HTR-8/SVneo (cell line): ENCODE data around the gene RELT.

Experiments
- DNase-seq: peaks from one replicate; pipeline ENCODE4 v3.0.0; 2011; ENCODE audit warnings: low spot score, mixed read lengths; ENCODE audit not compliant: insufficient read length
- FAIRE-seq: peaks from 2 replicates; lab custom pipeline; 2011; peaks lifted over from hg19 to GRCh38; lab: Jason Lieb, UNC

RELT gene

GRCh38 chr11:73367482-73368024 lies 8.6 kb upstream of the RELT start:
- peak; percentile 78 for FAIRE-seq
- no peak for DNase-seq

- no peak for DNase-seq
- FAIRE-seq = peak; percentile 33
Observed at GRCh38 chr11:73372375-73372993, 3.7 kb upstream of the RELT start.

- no peak for FAIRE-seq
- no peak for DNase-seq
Observed at GRCh38 chr11:73374151-73374550, 2.0 kb upstream of the RELT start.

- no peak for DNase-seq
- FAIRE-seq = no peak
Observed at GRCh38 chr11:73375830-73376159, 404 bp upstream of the RELT start.

GRCh38 chr11:73376803-73377629 lies 817 bp downstream of the RELT start:
- DNase-seq (peak; percentile 84), FAIRE-seq (peak; percentile 98)

GRCh38 chr11:73379189-73379880 lies 3.1 kb downstream of the RELT start:
- DNase-seq (no peak), FAIRE-seq (no peak)

- FAIRE-seq = no peak
- no peak for DNase-seq
Observed at GRCh38 chr11:73380331-73380730, 4.1 kb downstream of the RELT start.

GRCh38 chr11:73380897-73381410 lies 4.8 kb downstream of the RELT start:
- DNase-seq = no peak
- no peak for FAIRE-seq

GRCh38 chr11:73381589-73381988 lies 5.4 kb downstream of the RELT start:
- DNase-seq = no peak
- FAIRE-seq = no peak

GRCh38 chr11:73382183-73382582 lies 6.0 kb downstream of the RELT start:
- no peak for FAIRE-seq
- DNase-seq = no peak

GRCh38 chr11:73382747-73383146 lies 6.5 kb downstream of the RELT start:
- FAIRE-seq = no peak
- no peak for DNase-seq

GRCh38 chr11:73383249-73384124 lies 7.3 kb downstream of the RELT start:
- no peak for DNase-seq
- FAIRE-seq = no peak

GRCh38 chr11:73384125-73384441 lies 7.9 kb downstream of the RELT start:
- DNase-seq = no peak
- no peak for FAIRE-seq

GRCh38 chr11:73384531-73384871 lies 8.3 kb downstream of the RELT start:
- FAIRE-seq = no peak

GRCh38 chr11:73384872-73385689 lies 8.9 kb downstream of the RELT start:
- no peak for FAIRE-seq
- no peak for DNase-seq

More at GRCh38 chr11:73384531-73384871, 8.3 kb downstream of the RELT start:
- DNase-seq = no peak

- DNase-seq (no peak), FAIRE-seq (no peak)
Observed at GRCh38 chr11:73386016-73386415, 9.8 kb downstream of the RELT start.

GRCh38 chr11:73386546-73386945 lies 10.3 kb downstream of the RELT start:
- DNase-seq (no peak), FAIRE-seq (no peak)

GRCh38 chr11:73387594-73388264 lies 11.5 kb downstream of the RELT start:
- FAIRE-seq = no peak
- DNase-seq = no peak
